Hepatocyte (in vitro differentiated cells): ENCODE measurements around the gene LAMB4. TPM values are rescaled to one million over a fixed set of nuclear protein-coding genes. Genes with fewer than 3 reads are reported as not detected.

Experiments
- DNase-seq: peaks from one replicate; pipeline ENCODE4 v3.0.0-alpha.2; 2016; ENCODE audit warnings: low spot score
- H2AFZ ChIP-seq: fragments of 200-600 bp; sonication (generic); 2 replicates; pipeline ENCODE4 v1.6.0; 2016; ENCODE audit warnings: antibody characterized with exemption, mild to moderate bottlenecking
- H3K27ac ChIP-seq: fragments of 200-600 bp; sonication (generic); 2 replicates; pipeline ENCODE4 v1.5.1; 2016; ENCODE audit warnings: mild to moderate bottlenecking
- H3K27me3 ChIP-seq: fragments of 200-600 bp; sonication (generic); 2 replicates; pipeline ENCODE4 v1.6.1; 2016
- H3K36me3 ChIP-seq: fragments of 200-600 bp; sonication (generic); replicated peaks from 2 replicates; pipeline ENCODE4 v1.5.1; 2016; ENCODE audit warnings: low read depth; ENCODE audit not compliant: insufficient read depth
- H3K4me1 ChIP-seq: fragments of 200-600 bp; sonication (generic); 2 replicates; pipeline ENCODE4 v1.5.1; 2016; ENCODE audit warnings: mild to moderate bottlenecking, moderate library complexity; ENCODE audit not compliant: insufficient read depth
- H3K4me2 ChIP-seq: fragments of 200-600 bp; sonication (generic); 2 replicates; pipeline ENCODE4 v1.6.0; 2016
- H3K4me3 ChIP-seq: fragments of 200-600 bp; sonication (generic); 2 replicates; pipeline ENCODE4 v1.5.1; 2016; ENCODE audit warnings: mild to moderate bottlenecking
- H3K79me2 ChIP-seq: fragments of 200-600 bp; sonication (generic); 2 replicates; pipeline ENCODE4 v1.6.0; 2017; ENCODE audit warnings: mild to moderate bottlenecking
- H3K9me2 ChIP-seq: fragments of 200-600 bp; sonication (generic); replicated peaks from 2 replicates; pipeline ENCODE4 v1.6.0; 2017; ENCODE audit warnings: mild to moderate bottlenecking; ENCODE audit not compliant: insufficient read depth
- H3K9me3 ChIP-seq: fragments of 200-600 bp; sonication (generic); 2 replicates; pipeline ENCODE4 v1.5.1; 2016; ENCODE audit warnings: low read depth, mild to moderate bottlenecking
- H4K20me1 ChIP-seq: fragments of 200-600 bp; sonication (generic); 2 replicates; pipeline ENCODE4 v1.6.0; 2016; ENCODE audit warnings: mild to moderate bottlenecking; ENCODE audit not compliant: insufficient read depth, poor library complexity, severe bottlenecking
- EZH2 ChIP-seq: fragments of 200-600 bp; sonication (generic); IDR thresholded peaks from 2 replicates; pipeline ENCODE4 v1.6.1; 2016; ENCODE audit warnings: antibody characterized with exemption, mild to moderate bottlenecking, borderline replicate concordance
- EZH2phosphoT487 ChIP-seq: fragments of 200-600 bp; sonication (generic); IDR thresholded peaks from one replicate; pipeline ENCODE4 v1.6.1; 2018; ENCODE audit warnings: antibody characterized with exemption, mild to moderate bottlenecking, low read depth, moderate library complexity; ENCODE audit not compliant: unreplicated experiment, severe bottlenecking
- WGBS: methylation state at CpG from one replicate; pipeline ENCODE4 v1.1.6; 2016; ENCODE audit warnings: low lambda C conversion rate; ENCODE audit errors: missing lambda C conversion rate; 5-methylcytosine and 5-hydroxymethylcytosine counted together
- polyA plus RNA-seq: library from polyadenylated mRNA; unstranded; fragments of >200 nt; fragmentation: Nextera tagmentation; extraction: Ambion mirVana; gene quantifications from 2 replicates; pipeline ENCODE4 v1.2.1, GENCODE V29; 2016
- total RNA-seq: library from RNA; depleted of rRNA; stranded (reverse); fragments of >200 nt; gene quantifications from 2 replicates; pipeline ENCODE4 v1.2.3, GENCODE V29; 2014
- TF ChIP-seq, protein P1 (sequence below): fragments of 200-600 bp; sonication (generic); IDR thresholded peaks from 2 replicates; pipeline ENCODE4 v1.5.1; 2016; ENCODE audit warnings: antibody characterized with exemption, mild to moderate bottlenecking; ENCODE audit not compliant: poor library complexity

Gene LAMB4
- total and polyA plus RNA-seq, 2 experiments from 2014 or later: 1.3 to 1.9 TPM

DNA sequence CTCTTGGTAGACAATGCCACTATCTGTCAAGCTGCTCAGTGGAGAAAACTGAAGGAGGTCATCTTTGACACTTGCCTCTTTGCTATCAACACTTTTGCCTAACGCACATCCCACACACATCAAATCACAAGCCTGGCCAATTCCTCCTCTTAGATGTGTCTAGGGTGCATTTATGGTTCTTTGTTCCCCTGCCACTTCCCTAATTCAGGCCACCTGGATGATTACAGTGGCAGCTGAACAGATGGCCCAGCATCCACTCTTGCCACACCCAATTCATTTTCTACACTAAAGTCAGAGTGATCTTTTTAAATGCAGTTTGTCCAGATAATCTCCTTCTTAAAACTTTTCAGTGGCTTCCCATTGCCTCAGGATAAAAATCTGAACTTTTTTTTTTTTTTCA is 58.6 kb downstream of the LAMB4 start:
- no peak for TF ChIP-seq EZH2phosphoT487
- TF ChIP-seq, protein P1, sequence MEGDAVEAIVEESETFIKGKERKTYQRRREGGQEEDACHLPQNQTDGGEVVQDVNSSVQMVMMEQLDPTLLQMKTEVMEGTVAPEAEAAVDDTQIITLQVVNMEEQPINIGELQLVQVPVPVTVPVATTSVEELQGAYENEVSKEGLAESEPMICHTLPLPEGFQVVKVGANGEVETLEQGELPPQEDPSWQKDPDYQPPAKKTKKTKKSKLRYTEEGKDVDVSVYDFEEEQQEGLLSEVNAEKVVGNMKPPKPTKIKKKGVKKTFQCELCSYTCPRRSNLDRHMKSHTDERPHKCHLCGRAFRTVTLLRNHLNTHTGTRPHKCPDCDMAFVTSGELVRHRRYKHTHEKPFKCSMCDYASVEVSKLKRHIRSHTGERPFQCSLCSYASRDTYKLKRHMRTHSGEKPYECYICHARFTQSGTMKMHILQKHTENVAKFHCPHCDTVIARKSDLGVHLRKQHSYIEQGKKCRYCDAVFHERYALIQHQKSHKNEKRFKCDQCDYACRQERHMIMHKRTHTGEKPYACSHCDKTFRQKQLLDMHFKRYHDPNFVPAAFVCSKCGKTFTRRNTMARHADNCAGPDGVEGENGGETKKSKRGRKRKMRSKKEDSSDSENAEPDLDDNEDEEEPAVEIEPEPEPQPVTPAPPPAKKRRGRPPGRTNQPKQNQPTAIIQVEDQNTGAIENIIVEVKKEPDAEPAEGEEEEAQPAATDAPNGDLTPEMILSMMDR: no peak
- TF ChIP-seq EZH2: no peak

DNA sequence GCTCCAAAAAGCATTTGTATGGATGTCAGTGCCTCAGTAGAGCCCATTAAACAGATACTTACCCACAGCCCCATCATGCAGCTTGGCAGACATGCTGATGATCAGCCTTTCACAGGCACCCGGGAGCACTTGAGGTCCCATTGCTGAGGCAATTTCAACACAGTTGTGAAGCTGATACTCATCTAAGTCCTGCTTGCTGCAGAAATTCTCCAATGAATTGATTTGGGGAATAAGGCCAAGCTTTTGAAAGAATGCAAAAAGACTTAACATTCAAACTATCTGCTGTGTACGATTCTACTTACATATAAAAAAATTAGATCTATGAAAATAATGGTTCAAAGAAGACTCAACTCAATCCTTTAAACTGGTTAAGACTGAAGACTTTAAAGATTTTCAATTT is 60.5 kb downstream of the LAMB4 start:
- 87% methylated on average over 2 of the region's 2 CpGs for WGBS
- H3K9me2 ChIP-seq: no peaks in the 10 kb centered on the region
- no peak overlapping the region for H3K4me2 ChIP-seq
- no peaks in the 10 kb centered on the region for H4K20me1 ChIP-seq
- no peak overlapping the region for H3K4me3 ChIP-seq
- H3K4me1 ChIP-seq: no peaks in the 10 kb centered on the region
- H2AFZ ChIP-seq: no peak overlapping the region
- TF ChIP-seq, protein P1: no peak
- TF ChIP-seq EZH2 (no peak), EZH2phosphoT487 (no peak)
- H3K79me2 ChIP-seq: no peaks in the 10 kb centered on the region
- no peaks in the 10 kb centered on the region for H3K9me3 ChIP-seq
- H3K27ac ChIP-seq: no peak overlapping the region
- no peaks in the 10 kb centered on the region for H3K27me3 ChIP-seq
- no peaks in the 10 kb centered on the region for H3K36me3 ChIP-seq
- no peak for DNase-seq

More for the DNA sequence above, 58.6 kb downstream of the LAMB4 start:
- Histone ChIP-seq H3K4me2 (no peak overlapping the region), H3K27ac (no peak overlapping the region), H4K20me1 (no peaks in the 10 kb centered on the region), H3K79me2 (no peaks in the 10 kb centered on the region), H2AFZ (no peak overlapping the region), H3K9me3 (no peaks in the 10 kb centered on the region), H3K9me2 (no peaks in the 10 kb centered on the region), H3K4me3 (no peak overlapping the region), H3K4me1 (no peaks in the 10 kb centered on the region), H3K27me3 (no peaks in the 10 kb centered on the region), H3K36me3 (no peaks in the 10 kb centered on the region)
- 66% methylated on average over 1 of the region's 1 CpG for WGBS
- DNase-seq: no peak

DNA sequence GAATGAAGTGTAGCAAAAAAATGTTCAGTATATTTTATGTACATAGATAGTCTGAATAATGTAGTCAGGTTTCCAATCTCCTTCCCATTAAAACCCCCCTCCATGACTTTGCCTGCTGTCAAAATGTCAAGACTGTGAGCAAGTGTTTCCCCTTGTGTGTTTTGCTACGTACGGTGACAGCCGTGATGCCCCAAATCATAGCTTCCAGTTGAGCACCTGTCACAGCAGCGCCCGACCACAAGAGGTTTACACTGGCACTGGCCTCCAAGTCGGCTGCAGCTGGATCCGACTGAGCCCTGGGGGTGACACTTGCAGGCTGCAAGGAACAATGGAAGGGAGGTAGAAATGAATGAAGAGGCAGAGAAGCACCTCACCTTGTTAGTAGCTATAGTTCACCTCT is 62.3 kb downstream of the LAMB4 start:
- no peak overlapping the region for H3K4me3 ChIP-seq
- H3K4me2 ChIP-seq: no peak overlapping the region
- H3K27ac ChIP-seq: no peak overlapping the region
- H3K36me3 ChIP-seq: no peaks in the 10 kb centered on the region
- H4K20me1 ChIP-seq: no peaks in the 10 kb centered on the region
- H3K79me2 ChIP-seq: no peaks in the 10 kb centered on the region
- no peaks in the 10 kb centered on the region for H3K9me2 ChIP-seq
- H3K27me3 ChIP-seq: no peaks in the 10 kb centered on the region
- H3K9me3 ChIP-seq: no peaks in the 10 kb centered on the region
- WGBS: 93% methylated on average over 7 of the region's 7 CpGs
- H3K4me1 ChIP-seq: no peaks in the 10 kb centered on the region
- no peak for DNase-seq
- H2AFZ ChIP-seq: no peak overlapping the region
- TF ChIP-seq, protein P1: no peak
- TF ChIP-seq EZH2phosphoT487 (no peak), EZH2 (no peak)

DNA sequence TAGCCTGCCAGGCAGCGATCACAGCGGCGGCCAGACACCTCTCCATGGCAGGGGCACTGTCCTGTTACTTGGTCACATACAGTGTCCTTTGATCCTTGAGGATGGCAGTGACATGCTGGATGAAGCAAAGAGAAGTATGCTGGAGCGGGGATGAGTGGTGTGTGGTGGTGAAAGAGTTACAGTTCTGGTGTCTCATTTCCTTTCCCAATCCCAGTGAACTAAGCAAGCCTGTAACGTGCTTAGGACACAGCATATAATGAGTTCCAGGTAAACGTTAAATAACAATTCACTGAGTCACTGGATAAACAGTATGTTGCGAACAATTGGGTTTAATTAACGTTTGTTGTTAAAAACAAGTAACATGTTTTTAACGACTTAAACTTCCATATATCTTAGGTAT is 63.7 kb downstream of the LAMB4 start:
- no peaks in the 10 kb centered on the region for H3K36me3 ChIP-seq

More for the DNA sequence above, 63.7 kb downstream of the LAMB4 start:
- no peaks in the 10 kb centered on the region for H3K9me2 ChIP-seq
- no peaks in the 10 kb centered on the region for H3K27me3 ChIP-seq
- H3K79me2 ChIP-seq: no peaks in the 10 kb centered on the region
- no peak overlapping the region for H3K4me3 ChIP-seq
- no peak for DNase-seq
- WGBS: 57% methylated on average over 9 of the region's 9 CpGs
- no peak overlapping the region for H3K4me2 ChIP-seq
- no peak overlapping the region for H3K27ac ChIP-seq
- H4K20me1 ChIP-seq: no peaks in the 10 kb centered on the region
- H2AFZ ChIP-seq: no peak overlapping the region
- H3K4me1 ChIP-seq: no peaks in the 10 kb centered on the region
- TF ChIP-seq, protein P1: no peak
- TF ChIP-seq EZH2: no peak
- no peak for TF ChIP-seq EZH2phosphoT487
- H3K9me3 ChIP-seq: no peaks in the 10 kb centered on the region
